HepG2 (cell line): ENCODE data around the gene ATP2B2. TPM values are rescaled to one million over a fixed set of nuclear protein-coding genes. Genes with fewer than 3 reads are reported as not detected.

ENCODE experiments used
- E2F1 ChIP-seq: sonication (generic); formaldehyde crosslinking; IDR thresholded peaks from 2 replicates; pipeline ENCODE4 v1.5.0; 2020; ENCODE audit warnings: missing genetic modification reagents
- ELK4 ChIP-seq: sonication (generic); formaldehyde crosslinking; IDR thresholded peaks from 2 replicates; pipeline ENCODE4 v1.9.0; 2021; ENCODE audit warnings: missing genetic modification reagents, borderline replicate concordance
- GLI4 ChIP-seq: sonication (generic); formaldehyde crosslinking; IDR thresholded peaks from 2 replicates; pipeline ENCODE4 v1.5.1; 2020; ENCODE audit warnings: missing genetic modification reagents, mild to moderate bottlenecking, moderate library complexity, borderline replicate concordance
- KMT2B ChIP-seq: IDR thresholded peaks from 2 replicates; pipeline ENCODE4 v1.6.1; 2016; ENCODE audit warnings: missing genetic modification reagents, missing compliant biosample characterization
- MAFF ChIP-seq: IDR thresholded peaks from 2 replicates; pipeline ENCODE4 v1.6.1; 2011; ENCODE audit warnings: low read depth, low read length, improper control_type of control experiment
- MED1 ChIP-seq: sonication (generic); formaldehyde crosslinking; IDR thresholded peaks from 2 replicates; pipeline ENCODE4 v1.4.0; 2020; ENCODE audit warnings: missing genetic modification reagents
- NKX3-1 ChIP-seq: sonication (generic); formaldehyde crosslinking; IDR thresholded peaks from 2 replicates; pipeline ENCODE4 v1.5.0; 2020; ENCODE audit warnings: missing genetic modification reagents
- RXRB ChIP-seq: IDR thresholded peaks from 2 replicates; pipeline ENCODE4 v1.6.1; 2016; ENCODE audit warnings: borderline replicate concordance, missing genetic modification reagents, missing compliant biosample characterization
- SIX4 ChIP-seq: sonication (generic); formaldehyde crosslinking; IDR thresholded peaks from 2 replicates; pipeline ENCODE4 v1.4.0; 2020; ENCODE audit warnings: missing genetic modification reagents
- SP4 ChIP-seq: sonication (generic); formaldehyde crosslinking; IDR thresholded peaks from 2 replicates; pipeline ENCODE4 v1.8.1; 2023; ENCODE audit warnings: mild to moderate bottlenecking, missing genetic modification reagents
- U2AF1 ChIP-seq: fragments of 200-400 bp; formaldehyde crosslinking; optimal IDR thresholded peaks from 2 replicates; pipeline ENCODE3; 2017; ENCODE audit warnings: mild to moderate bottlenecking, low read depth, low read length
- ZNF17 ChIP-seq: sonication (generic); formaldehyde crosslinking; IDR thresholded peaks from 2 replicates; pipeline ENCODE4 v1.5.0; 2020; ENCODE audit warnings: mild to moderate bottlenecking, missing genetic modification reagents
- ZNF260 ChIP-seq: sonication (generic); formaldehyde crosslinking; IDR thresholded peaks from 2 replicates; pipeline ENCODE4 v1.4.0; 2020; ENCODE audit warnings: missing genetic modification reagents, low read depth, mild to moderate bottlenecking, borderline replicate concordance
- ZNF7 ChIP-seq: IDR thresholded peaks from 2 replicates; pipeline ENCODE4 v1.6.1; 2016; ENCODE audit warnings: missing biosample characterization, missing genetic modification reagents
- ZSCAN30 ChIP-seq: sonication (generic); formaldehyde crosslinking; IDR thresholded peaks from 2 replicates; pipeline ENCODE4 v1.5.0; 2020; ENCODE audit warnings: mild to moderate bottlenecking, missing genetic modification reagents
- polyA plus RNA-seq, 8 experiments: library from polyadenylated mRNA; depleted of rRNA in 3 of 8; stranded (reverse) in 7 of 8; unstranded in 1 of 8; fragments of >200 nt; fragmentation: Illumina TruSeq in 4 of 8; extraction: Trizol in 4 of 8; gene quantifications; 2 replicates each; pipeline versions ENCODE4 v1.2.1 to v1.2.3, GENCODE V29; 2011 to 2016; ENCODE audit warnings: low read depth in 4 of 8, missing spikeins in 1 of 8, mixed read lengths in 1 of 8; ENCODE audit not compliant: insufficient read depth in 1 of 8
- total RNA-seq, 5 experiments: library from RNA; depleted of rRNA; stranded (reverse); fragments of >200 nt; fragmentation: Illumina TruSeq; extraction: Trizol; gene quantifications; 2 replicates each; pipeline ENCODE4 v1.2.3, GENCODE V29; 2016; ENCODE audit warnings: low read depth in 1 of 5
- TF ChIP-seq, protein P1 (sequence below): sonication (generic); formaldehyde crosslinking; IDR thresholded peaks from 2 replicates; pipeline ENCODE4 v1.8.0; 2023; ENCODE audit warnings: mild to moderate bottlenecking, missing genetic modification reagents
- TF ChIP-seq, protein P2 (sequence below): IDR thresholded peaks from 2 replicates; pipeline ENCODE4 v1.6.1; 2012; ENCODE audit warnings: low read depth, low read length, improper control_type of control experiment

Gene ATP2B2
- total and polyA plus RNA-seq, 2 of the 13 experiments (the other 11 are each of a cell fraction or from before 2014, with no cell fraction given): 1.5 to 2.3 TPM

GRCh38 chr3:10495003-10495402 lies 10.4 kb downstream of the ATP2B2 start (continued):
- TF ChIP-seq SP4 (no peak), MED1 (CRISPR knock-in tag) (peak; percentile 73), ZNF260 (no peak), ZSCAN30 (CRISPR knock-in tag) (no peak), GLI4 (CRISPR knock-in tag) (no peak), ZNF7 (CRISPR knock-in tag) (no peak), SIX4 (CRISPR knock-in tag) (no peak), ELK4 (no peak), E2F1 (no peak), RXRB (CRISPR knock-in tag) (peak; percentile 74), MAFF (no peak), U2AF1 (no peak), NKX3-1 (CRISPR knock-in tag) (no peak), ZNF17 (CRISPR knock-in tag) (no peak), KMT2B (no peak)
- TF ChIP-seq, protein P1, sequence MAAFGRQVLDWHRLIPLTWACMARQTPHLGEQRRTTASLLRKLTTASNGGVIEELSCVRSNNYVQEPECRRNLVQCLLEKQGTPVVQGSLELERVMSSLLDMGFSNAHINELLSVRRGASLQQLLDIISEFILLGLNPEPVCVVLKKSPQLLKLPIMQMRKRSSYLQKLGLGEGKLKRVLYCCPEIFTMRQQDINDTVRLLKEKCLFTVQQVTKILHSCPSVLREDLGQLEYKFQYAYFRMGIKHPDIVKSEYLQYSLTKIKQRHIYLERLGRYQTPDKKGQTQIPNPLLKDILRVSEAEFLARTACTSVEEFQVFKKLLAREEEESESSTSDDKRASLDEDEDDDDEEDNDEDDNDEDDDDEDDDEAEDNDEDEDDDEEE (CRISPR knock-in tag): no peak
- TF ChIP-seq, protein P2, sequence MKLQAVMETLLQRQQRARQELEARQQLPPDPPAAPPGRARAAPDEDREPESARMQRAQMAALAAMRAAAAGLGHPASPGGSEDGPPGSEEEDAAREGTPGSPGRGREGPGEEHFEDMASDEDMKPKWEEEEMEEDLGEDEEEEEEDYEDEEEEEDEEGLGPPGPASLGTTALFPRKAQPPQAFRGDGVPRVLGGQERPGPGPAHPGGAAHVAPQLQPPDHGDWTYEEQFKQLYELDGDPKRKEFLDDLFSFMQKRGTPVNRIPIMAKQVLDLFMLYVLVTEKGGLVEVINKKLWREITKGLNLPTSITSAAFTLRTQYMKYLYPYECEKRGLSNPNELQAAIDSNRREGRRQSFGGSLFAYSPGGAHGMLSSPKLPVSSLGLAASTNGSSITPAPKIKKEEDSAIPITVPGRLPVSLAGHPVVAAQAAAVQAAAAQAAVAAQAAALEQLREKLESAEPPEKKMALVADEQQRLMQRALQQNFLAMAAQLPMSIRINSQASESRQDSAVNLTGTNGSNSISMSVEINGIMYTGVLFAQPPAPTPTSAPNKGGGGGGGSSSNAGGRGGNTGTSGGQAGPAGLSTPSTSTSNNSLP: no peak
